Activated CD4-positive, CD25-positive, alpha-beta regulatory T cell treated with anti-CD3 and anti-CD28 coated beads, Interleukin-2, amount 50 U/mL, for 72 hours (primary cell): ENCODE data around the gene CNTN4.
"Not testable (repeated sequence)": the region's sequence is repeated elsewhere in the genome, so short reads cannot be mapped to it uniquely, and the experiment has no call there.

Experiments used
- DNase-seq: peaks from one replicate; pipeline ENCODE4 v3.0.0; 2021

Gene CNTN4

DNA sequence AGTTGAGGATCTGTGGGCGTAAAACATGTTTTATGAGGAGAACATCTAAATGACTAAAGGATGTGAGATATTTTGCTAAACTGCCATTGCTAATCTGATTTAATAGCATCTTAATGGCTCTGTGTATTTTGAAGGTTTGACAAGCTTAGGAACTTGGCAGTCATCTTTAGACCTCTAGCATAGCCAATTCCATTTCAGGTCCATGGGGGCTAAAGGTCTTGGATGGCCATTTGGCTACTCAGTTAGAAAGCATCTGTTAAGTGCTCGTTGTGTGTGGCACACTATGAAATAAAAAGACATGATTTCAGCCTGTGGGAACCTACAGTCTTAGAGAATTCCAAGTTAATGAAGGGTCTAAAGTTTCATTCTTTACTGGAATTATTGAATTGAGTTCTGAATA, 775.3 kb downstream of the CNTN4 start:
- DNase-seq, result no peak

GRCh38 chr3:2875699-2876098, 777.0 kb downstream of the CNTN4 start:
- DNase-seq, result no peak

DNA sequence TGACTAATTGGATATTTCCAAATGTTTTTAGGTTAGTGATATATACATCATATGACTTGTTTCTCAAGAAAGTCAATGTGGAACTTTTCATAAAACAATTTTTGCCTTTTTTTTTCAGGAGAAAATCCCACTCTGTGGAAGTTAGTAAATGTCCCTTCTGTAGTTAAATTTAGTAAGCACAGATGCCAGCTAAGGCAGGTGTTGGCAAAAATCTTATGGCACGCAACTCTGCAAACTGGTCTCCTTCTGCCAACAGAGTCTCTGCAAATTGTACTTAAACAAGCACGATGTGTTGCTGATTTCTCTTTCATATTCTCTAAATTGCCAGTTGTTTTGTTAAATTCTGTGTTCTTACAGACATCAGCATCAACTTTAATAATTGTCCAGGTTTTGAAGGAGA, 777.7 kb downstream of the CNTN4 start:
- DNase-seq, result no peak

- no peak for DNase-seq
Measured at GRCh38 chr3:2879023-2879422, 780.4 kb downstream of the CNTN4 start.

DNA sequence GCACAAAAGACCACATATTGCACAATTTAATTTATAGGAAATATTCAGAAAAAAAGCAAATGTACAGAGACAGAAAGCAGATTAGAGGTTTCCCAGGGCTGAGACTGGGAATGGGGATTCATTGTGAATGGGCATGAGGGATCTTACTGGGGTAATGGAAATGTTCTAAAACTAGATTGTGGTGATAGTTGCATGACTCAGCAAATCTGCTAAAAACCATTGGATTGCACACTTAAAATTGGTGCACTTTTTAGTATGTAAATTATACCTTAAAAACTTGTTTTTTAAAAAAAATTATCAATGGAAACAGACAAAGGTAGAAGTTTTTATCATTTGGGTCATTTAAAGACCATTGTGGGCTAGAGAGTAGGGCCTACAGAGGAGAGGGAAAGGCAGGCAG, 780.9 kb downstream of the CNTN4 start:
- DNase-seq, result no peak

DNA sequence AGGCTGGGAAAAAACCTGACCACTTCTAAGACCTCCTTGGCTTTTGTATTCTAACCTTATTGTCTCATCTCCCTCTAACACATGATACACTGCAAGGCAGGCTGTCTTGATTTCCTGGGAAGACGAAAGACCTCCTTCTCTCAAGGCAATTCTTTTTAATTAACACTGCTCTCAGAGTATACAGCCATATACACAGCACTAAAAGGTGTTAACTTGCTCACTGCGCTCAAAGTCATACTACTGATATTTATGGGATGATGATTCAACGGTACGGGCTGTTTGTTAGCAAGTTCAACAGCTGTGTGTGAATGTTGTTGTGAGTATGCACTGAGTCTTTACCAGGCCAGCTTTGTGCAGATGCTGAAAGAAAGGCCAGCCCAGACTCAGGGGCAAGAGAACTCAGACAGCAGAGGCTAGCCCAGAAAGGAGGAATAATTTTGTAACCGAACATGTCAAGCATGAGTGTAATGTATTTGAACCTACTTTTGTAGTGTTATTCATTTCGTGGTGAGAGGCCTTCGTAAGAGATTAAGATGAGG, 781.6 kb downstream of the CNTN4 start:
- DNase-seq, result no peak

DNA sequence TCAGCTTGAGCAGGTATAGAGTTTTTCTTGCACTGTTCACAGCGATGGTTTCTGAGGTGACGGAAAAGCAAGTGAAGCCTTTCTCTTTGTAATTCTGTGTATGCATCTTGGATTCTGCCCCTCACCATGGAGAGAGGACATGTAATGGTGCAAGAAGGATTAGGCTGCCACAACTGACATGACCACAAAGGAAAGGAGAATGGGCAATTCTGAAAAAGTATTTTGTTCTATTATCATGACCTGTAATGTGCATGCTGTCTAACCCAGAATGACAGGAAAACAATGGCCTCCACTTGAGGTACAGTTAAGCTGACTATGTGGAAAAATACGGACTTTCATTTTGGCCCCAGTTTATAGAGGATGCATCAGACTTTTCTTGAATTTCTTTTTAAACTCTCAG, 784.6 kb downstream of the CNTN4 start:
- DNase-seq, result no peak

GRCh38 chr3:2888592-2888991, 789.9 kb downstream of the CNTN4 start:
- no peak for DNase-seq

DNA sequence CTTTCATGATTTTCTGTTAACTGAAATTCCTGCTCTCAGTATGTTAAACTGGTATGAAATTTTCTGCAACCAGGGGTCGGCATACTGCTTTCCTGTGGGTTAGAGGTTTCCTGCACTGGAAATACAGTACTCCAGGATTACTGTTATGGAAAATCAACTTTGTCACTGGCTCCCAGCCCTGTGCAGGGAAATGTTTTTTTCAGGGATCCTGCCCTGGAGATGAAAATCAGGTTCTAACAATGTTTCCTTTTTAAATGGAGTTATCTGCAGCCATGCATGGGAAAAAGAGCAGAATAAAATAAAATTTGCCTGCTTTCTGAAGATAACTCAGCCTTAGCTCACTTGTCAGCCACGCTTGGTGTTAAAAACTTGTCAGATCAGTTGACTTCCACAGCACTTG, 791.1 kb downstream of the CNTN4 start:
- DNase-seq, result no peak

DNA sequence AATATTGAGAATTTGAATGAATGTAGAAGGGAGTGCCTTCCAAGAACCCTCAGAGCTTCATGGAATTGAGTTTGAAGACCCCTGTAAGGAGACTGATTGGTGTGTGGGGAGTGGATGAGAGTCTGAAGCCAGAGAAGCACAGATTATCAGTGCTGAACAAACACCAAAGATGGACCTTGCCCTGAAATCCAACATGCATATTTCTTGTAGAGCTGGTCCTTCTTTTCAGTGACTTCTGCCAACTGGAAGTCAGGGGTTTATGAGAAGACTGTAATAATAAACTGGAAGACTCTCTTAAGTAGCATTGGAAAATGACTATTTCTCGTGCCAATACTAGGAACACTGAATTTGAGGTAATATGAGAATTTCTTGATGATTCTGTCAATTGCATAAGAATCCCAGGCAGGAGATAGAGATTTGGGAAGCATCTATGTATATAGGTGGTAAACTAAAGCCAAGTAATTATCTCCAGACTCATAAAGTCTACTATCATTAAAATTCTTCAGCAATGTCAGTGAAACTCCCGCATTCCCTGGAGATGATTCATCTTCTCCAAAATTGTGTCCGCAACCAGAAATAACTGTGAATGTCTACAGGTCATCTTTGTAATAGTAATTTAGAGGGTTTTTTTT, 797.8 kb downstream of the CNTN4 start:
- DNase-seq, result no peak

- no peak for DNase-seq
Measured at GRCh38 chr3:2897821-2898220, 799.2 kb downstream of the CNTN4 start.

GRCh38 chr3:2898591-2899353, 800.1 kb downstream of the CNTN4 start:
- no peak for DNase-seq

- DNase-seq, result no peak
Measured at GRCh38 chr3:2904054-2904453, 805.4 kb downstream of the CNTN4 start.

- no peak for DNase-seq
Measured at GRCh38 chr3:2908693-2909351, 810.2 kb downstream of the CNTN4 start.

DNA sequence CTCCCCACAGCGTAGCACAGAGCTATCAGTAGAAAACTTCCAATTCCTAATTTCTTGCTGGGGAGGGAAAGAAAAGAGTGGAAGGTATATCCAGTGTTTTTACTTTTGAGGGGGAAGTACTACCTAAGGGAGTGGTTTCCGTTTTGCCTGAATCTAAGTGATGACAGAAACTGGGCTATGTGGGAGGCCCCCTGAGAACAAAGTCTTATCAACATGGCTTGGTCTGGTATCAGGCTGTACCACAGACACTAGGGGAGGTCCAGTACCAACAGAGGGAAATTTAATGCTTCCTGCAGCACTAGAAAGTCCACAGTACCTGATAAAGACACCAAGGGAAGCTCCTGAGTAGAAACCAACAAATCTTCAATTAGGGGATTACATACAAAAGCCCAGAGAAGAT, 812.3 kb downstream of the CNTN4 start:
- no peak for DNase-seq

- no peak for DNase-seq
Measured at GRCh38 chr3:2915826-2916225, 817.2 kb downstream of the CNTN4 start.

GRCh38 chr3:2916640-2917039, 818.0 kb downstream of the CNTN4 start:
- not testable (repeated sequence) for DNase-seq

- DNase-seq, result no peak
Measured at GRCh38 chr3:2920103-2920502, 821.4 kb downstream of the CNTN4 start.

GRCh38 chr3:2921452-2921851, 822.8 kb downstream of the CNTN4 start:
- no peak for DNase-seq

- no peak for DNase-seq
Measured at GRCh38 chr3:2921903-2922302, 823.2 kb downstream of the CNTN4 start.

DNA sequence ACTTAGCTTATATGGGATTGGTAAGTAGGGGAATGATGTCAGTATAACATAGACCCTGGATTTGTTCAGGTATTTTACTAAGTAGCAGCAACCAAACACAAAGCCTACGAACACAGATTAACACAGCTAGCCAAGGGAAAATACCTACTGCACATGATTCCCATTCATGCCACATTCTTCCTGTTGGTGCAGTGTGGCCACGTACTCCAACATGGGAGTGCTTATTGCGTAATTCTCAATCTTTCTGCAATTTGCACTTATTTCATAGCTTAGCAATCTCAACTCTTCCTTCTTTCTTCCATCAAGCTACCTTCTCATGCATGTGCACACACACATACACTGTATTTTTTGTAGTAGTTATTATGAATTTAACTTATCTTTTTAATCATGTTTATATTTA, 824.7 kb downstream of the CNTN4 start:
- DNase-seq, result no peak

DNA sequence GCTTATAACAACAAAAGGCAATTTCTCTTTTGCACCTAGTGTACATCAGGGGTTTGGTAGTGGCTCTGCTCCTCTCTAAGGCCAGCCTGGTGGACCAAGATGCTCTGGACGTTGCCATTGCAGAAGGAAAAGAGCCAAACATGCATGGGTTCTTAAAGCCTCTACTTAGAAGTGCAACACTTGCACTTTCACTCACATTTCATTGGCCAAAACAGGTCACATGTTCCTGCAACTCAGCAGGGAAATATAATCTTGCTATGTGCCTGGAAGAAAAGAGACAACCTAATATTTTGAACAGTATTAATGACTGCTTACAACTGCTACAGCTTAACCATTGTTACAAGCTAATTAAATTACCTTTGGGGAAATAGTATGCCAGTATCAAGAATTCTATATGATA, 828.6 kb downstream of the CNTN4 start:
- DNase-seq, result no peak

GRCh38 chr3:2929574-2929973, 830.9 kb downstream of the CNTN4 start:
- DNase-seq, result no peak

- no peak for DNase-seq
Measured at GRCh38 chr3:2931265-2931664, 832.6 kb downstream of the CNTN4 start.
